Skeletal muscle satellite cell (primary cell): Measurements from ENCODE around the gene LRRC8D.

Source experiments
- H3K27me3 ChIP-seq: 2 replicates; pipeline ENCODE4 v1.7.0; 2013; ENCODE audit warnings: low read length; ENCODE audit not compliant: control insufficient read depth, insufficient read depth
- H3K36me3 ChIP-seq: 2 replicates; pipeline ENCODE4 v1.7.0; 2013; ENCODE audit warnings: mild to moderate bottlenecking, control low read depth, low read length; ENCODE audit not compliant: insufficient read depth
- H3K4me1 ChIP-seq: 2 replicates; pipeline ENCODE4 v1.7.0; 2013; ENCODE audit warnings: low read length; ENCODE audit not compliant: control insufficient read depth, insufficient read depth
- H3K4me2 ChIP-seq: 2 replicates; pipeline ENCODE4 v1.7.0; 2013; ENCODE audit warnings: mild to moderate bottlenecking, low read length
- H3K4me3 ChIP-seq: 2 replicates; pipeline ENCODE4 v1.7.0; 2013; ENCODE audit warnings: low read length
- H3K9ac ChIP-seq: 2 replicates; pipeline ENCODE4 v1.7.0; 2013; ENCODE audit warnings: mild to moderate bottlenecking, low read depth, low read length, moderate library complexity
- H3K9me3 ChIP-seq: replicated peaks from 2 replicates; pipeline ENCODE4 v1.7.0; 2013; ENCODE audit warnings: mild to moderate bottlenecking, control low read depth, low read length

Gene LRRC8D

GRCh38 chr1:89808441-89809117, 12.3 kb upstream of the LRRC8D start:
- Histone ChIP-seq H3K4me2 (no peak overlapping the region), H3K36me3 (no peaks in the 10 kb centered on the region), H3K4me1 (no peaks in the 10 kb centered on the region), H3K9me3 (no peaks in the 10 kb centered on the region), H3K9ac (no peak overlapping the region), H3K4me3 (no peak overlapping the region), H3K27me3 (peaks cover 7% of the 10 kb centered on the region)

GRCh38 chr1:89809556-89809955, 11.3 kb upstream of the LRRC8D start:
- Histone ChIP-seq H3K4me3 (no peak overlapping the region), H3K4me2 (no peak overlapping the region), H3K36me3 (no peaks in the 10 kb centered on the region), H3K9me3 (no peaks in the 10 kb centered on the region), H3K4me1 (no peaks in the 10 kb centered on the region), H3K9ac (no peak overlapping the region), H3K27me3 (peaks cover 10% of the 10 kb centered on the region)

GRCh38 chr1:89810302-89810701, 10.5 kb upstream of the LRRC8D start:
- Histone ChIP-seq H3K9ac (no peak overlapping the region), H3K36me3 (no peaks in the 10 kb centered on the region), H3K9me3 (no peaks in the 10 kb centered on the region), H3K4me2 (no peak overlapping the region), H3K4me1 (no peaks in the 10 kb centered on the region), H3K4me3 (no peak overlapping the region), H3K27me3 (peaks cover 16% of the 10 kb centered on the region)

GRCh38 chr1:89810880-89811279, 10.0 kb upstream of the LRRC8D start:
- Histone ChIP-seq H3K4me2 (no peak overlapping the region), H3K9ac (no peak overlapping the region), H3K36me3 (no peaks in the 10 kb centered on the region), H3K27me3 (peaks cover 20% of the 10 kb centered on the region), H3K9me3 (no peaks in the 10 kb centered on the region), H3K4me3 (no peak overlapping the region), H3K4me1 (no peaks in the 10 kb centered on the region)

- Histone ChIP-seq H3K4me1 (no peaks in the 10 kb centered on the region), H3K27me3 (peaks cover 28% of the 10 kb centered on the region), H3K4me3 (no peak overlapping the region)
These were observed 7.8 kb upstream of the LRRC8D start for GRCh38 chr1:89812992-89813391.

GRCh38 chr1:89815040-89815439, 5.8 kb upstream of the LRRC8D start:
- Histone ChIP-seq H3K4me3 (no peak overlapping the region), H3K27me3 (peaks cover 40% of the 10 kb centered on the region), H3K4me1 (no peaks in the 10 kb centered on the region), H3K9me3 (no peaks in the 10 kb centered on the region), H3K9ac (no peak overlapping the region), H3K4me2 (no peak overlapping the region), H3K36me3 (no peaks in the 10 kb centered on the region)

More at GRCh38 chr1:89812992-89813391, 7.8 kb upstream of the LRRC8D start:
- Histone ChIP-seq H3K9me3 (no peaks in the 10 kb centered on the region), H3K36me3 (no peaks in the 10 kb centered on the region), H3K9ac (no peak overlapping the region), H3K4me2 (no peak overlapping the region)

- no peaks in the 10 kb centered on the region for H3K36me3 ChIP-seq
- H3K27me3 ChIP-seq: peaks cover 41% of the 10 kb centered on the region
- H3K9me3 ChIP-seq: no peaks in the 10 kb centered on the region
- H3K4me2 ChIP-seq: no peak overlapping the region
- peaks cover 3% of the 10 kb centered on the region for H3K4me1 ChIP-seq
- no peak overlapping the region for H3K9ac ChIP-seq
- H3K4me3 ChIP-seq: no peak overlapping the region
These were observed 5.2 kb upstream of the LRRC8D start for GRCh38 chr1:89815611-89816010.

- Histone ChIP-seq H3K36me3 (no peaks in the 10 kb centered on the region), H3K4me1 (peaks cover 4% of the 10 kb centered on the region), H3K4me2 (no peak overlapping the region), H3K4me3 (no peak overlapping the region), H3K9ac (no peak overlapping the region), H3K27me3 (peaks cover 41% of the 10 kb centered on the region), H3K9me3 (no peaks in the 10 kb centered on the region)
These were observed 4.5 kb upstream of the LRRC8D start for GRCh38 chr1:89816366-89816765.

GRCh38 chr1:89821322-89822108, 683 bp downstream of the LRRC8D start:
- Histone ChIP-seq H3K4me1 (peaks cover 12% of the 10 kb centered on the region), H3K27me3 (peaks cover 36% of the 10 kb centered on the region), H3K9me3 (no peaks in the 10 kb centered on the region), H3K4me2 (peak overlapping the region; percentile 99), H3K4me3 (peak overlapping the region; percentile 89), H3K36me3 (no peaks in the 10 kb centered on the region), H3K9ac (peak overlapping the region; percentile 74)

- peak overlapping the region; percentile 74 for H3K9ac ChIP-seq
- no peaks in the 10 kb centered on the region for H3K9me3 ChIP-seq
- peak overlapping the region; percentile 99 for H3K4me2 ChIP-seq
- peaks cover 31% of the 10 kb centered on the region for H3K27me3 ChIP-seq
- no peaks in the 10 kb centered on the region for H3K36me3 ChIP-seq
- peaks cover 12% of the 10 kb centered on the region for H3K4me1 ChIP-seq
- peak overlapping the region; percentile 89 for H3K4me3 ChIP-seq
These were observed 1.5 kb downstream of the LRRC8D start for GRCh38 chr1:89822109-89822962.

GRCh38 chr1:89822999-89823628, 2.3 kb downstream of the LRRC8D start:
- Histone ChIP-seq H3K4me1 (peaks cover 12% of the 10 kb centered on the region), H3K36me3 (no peaks in the 10 kb centered on the region), H3K9ac (no peak overlapping the region), H3K4me3 (no peak overlapping the region), H3K4me2 (peak overlapping the region; percentile 9), H3K27me3 (peaks cover 28% of the 10 kb centered on the region), H3K9me3 (no peaks in the 10 kb centered on the region)
